Thyroid gland (tissue), 4 donors: ENCODE measurements around the gene ANGPTL3. TPM values are rescaled to one million over a fixed set of nuclear protein-coding genes. Genes with fewer than 3 reads are reported as not detected.
"Not testable (repeated sequence)": the region's sequence is repeated elsewhere in the genome, so short reads cannot be mapped to it uniquely, and the experiment has no call there.

Experiments
- DNase-seq, 2 donors: peaks; one replicate each; pipeline ENCODE4 v3.0.0-alpha.2; 2019
- H3K27ac ChIP-seq, 3 donors: fragments of 200-600 bp; sonication (generic); 1 replicate in 2 of 3; 2 replicates in 1 of 3; pipeline ENCODE4 v1.5.1; 2016 to 2019; ENCODE audit warnings: mild to moderate bottlenecking in 1 of 3, moderate library complexity in 1 of 3
- H3K27me3 ChIP-seq: fragments of 200-600 bp; sonication (generic); one replicate; pipeline ENCODE4 v1.5.1; 2019
- H3K36me3 ChIP-seq, 2 donors: fragments of 200-600 bp; sonication (generic); one replicate each; pipeline ENCODE4 v1.5.1; 2016 to 2019
- H3K4me1 ChIP-seq, 2 donors: fragments of 200-600 bp; sonication (generic); one replicate each; pipeline ENCODE4 v1.5.1; 2017 to 2019
- H3K4me3 ChIP-seq, 3 donors: fragments of 200-600 bp; sonication (generic); replicated peaks in 1 of 3; 1 replicate in 2 of 3; 2 replicates in 1 of 3; pipeline ENCODE4 v1.5.1; 2016; ENCODE audit warnings: mild to moderate bottlenecking in 1 of 3
- H3K9me3 ChIP-seq: fragments of 200-600 bp; sonication (generic); one replicate; pipeline ENCODE4 v1.5.1; 2017
- POLR2A ChIP-seq, 2 donors: fragments of 450-650 bp; IDR thresholded peaks; one replicate each; pipeline ENCODE4 v1.6.1; 2017; ENCODE audit warnings: antibody characterized with exemption in 2 of 2, mild to moderate bottlenecking in 2 of 2, moderate library complexity in 1 of 2
- WGBS, 2 donors: methylation state at CpG; one replicate each; pipeline ENCODE4 v1.1.5; 2017; 5-methylcytosine and 5-hydroxymethylcytosine counted together
- intact Hi-C: fragments of 100-400 bp; cut with DNase I; formaldehyde crosslinking; loops from one replicate; pipeline ENCODE4 v1.15.1; 2023
- total RNA-seq, 4 donors: library from RNA; depleted of rRNA; stranded (reverse); fragments of >200 nt; gene quantifications; one replicate each; pipeline ENCODE4 v1.2.3, GENCODE V29; 2016
- TF ChIP-seq, protein P1 (sequence below), 6 experiments: fragments of 200-600 bp in 3 of 6; fragments of 450-650 bp in 3 of 6; sonication (generic) in 3 of 6; IDR thresholded peaks; one replicate each; pipeline ENCODE4 v1.5.1; 2016 to 2019; ENCODE audit warnings: antibody characterized with exemption in 6 of 6, mild to moderate bottlenecking in 2 of 6, inconsistent platforms in 1 of 6, moderate library complexity in 1 of 6

Gene ANGPTL3, protein sequence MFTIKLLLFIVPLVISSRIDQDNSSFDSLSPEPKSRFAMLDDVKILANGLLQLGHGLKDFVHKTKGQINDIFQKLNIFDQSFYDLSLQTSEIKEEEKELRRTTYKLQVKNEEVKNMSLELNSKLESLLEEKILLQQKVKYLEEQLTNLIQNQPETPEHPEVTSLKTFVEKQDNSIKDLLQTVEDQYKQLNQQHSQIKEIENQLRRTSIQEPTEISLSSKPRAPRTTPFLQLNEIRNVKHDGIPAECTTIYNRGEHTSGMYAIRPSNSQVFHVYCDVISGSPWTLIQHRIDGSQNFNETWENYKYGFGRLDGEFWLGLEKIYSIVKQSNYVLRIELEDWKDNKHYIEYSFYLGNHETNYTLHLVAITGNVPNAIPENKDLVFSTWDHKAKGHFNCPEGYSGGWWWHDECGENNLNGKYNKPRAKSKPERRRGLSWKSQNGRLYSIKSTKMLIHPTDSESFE
- total RNA-seq: not detected

DNA sequence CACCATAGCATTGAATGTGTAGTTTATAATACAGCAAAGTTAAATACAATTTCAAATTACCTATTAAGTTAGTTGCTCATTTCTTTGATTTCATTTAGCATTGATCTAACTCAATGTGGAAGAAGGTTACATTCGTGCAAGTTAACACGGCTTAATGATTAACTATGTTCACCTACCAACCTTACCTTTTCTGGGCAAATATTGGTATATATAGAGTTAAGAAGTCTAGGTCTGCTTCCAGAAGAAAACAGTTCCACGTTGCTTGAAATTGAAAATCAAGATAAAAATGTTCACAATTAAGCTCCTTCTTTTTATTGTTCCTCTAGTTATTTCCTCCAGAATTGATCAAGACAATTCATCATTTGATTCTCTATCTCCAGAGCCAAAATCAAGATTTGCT, at the start of gene ANGPTL3:
Gene ANGPTL3 (plus strand): TSS at position 240 of the 400 bp plus-strand sequence. CDS start 47 bp downstream, at position 287.
- Histone ChIP-seq H3K4me3 (no peak within 1 kb of the TSS), H3K36me3 (no peaks in the 10 kb centered on the region), H3K27me3 (no peaks in the 10 kb centered on the region), H3K27ac (no peak within 1 kb of the TSS), H3K9me3 (no peaks in the 10 kb centered on the region), H3K4me1 (no peaks in the 10 kb centered on the region)
- DNase-seq: no peak
- WGBS, 2 donors: 91 to 92% methylated on average over 3 of the region's 3 CpGs
- intact Hi-C loops: no loop called here
- no peak for TF ChIP-seq POLR2A (IDR thresholded peaks at IDR 0.05)
- TF ChIP-seq, protein P1, sequence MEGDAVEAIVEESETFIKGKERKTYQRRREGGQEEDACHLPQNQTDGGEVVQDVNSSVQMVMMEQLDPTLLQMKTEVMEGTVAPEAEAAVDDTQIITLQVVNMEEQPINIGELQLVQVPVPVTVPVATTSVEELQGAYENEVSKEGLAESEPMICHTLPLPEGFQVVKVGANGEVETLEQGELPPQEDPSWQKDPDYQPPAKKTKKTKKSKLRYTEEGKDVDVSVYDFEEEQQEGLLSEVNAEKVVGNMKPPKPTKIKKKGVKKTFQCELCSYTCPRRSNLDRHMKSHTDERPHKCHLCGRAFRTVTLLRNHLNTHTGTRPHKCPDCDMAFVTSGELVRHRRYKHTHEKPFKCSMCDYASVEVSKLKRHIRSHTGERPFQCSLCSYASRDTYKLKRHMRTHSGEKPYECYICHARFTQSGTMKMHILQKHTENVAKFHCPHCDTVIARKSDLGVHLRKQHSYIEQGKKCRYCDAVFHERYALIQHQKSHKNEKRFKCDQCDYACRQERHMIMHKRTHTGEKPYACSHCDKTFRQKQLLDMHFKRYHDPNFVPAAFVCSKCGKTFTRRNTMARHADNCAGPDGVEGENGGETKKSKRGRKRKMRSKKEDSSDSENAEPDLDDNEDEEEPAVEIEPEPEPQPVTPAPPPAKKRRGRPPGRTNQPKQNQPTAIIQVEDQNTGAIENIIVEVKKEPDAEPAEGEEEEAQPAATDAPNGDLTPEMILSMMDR (IDR thresholded peaks at IDR 0.05): no peak

- Histone ChIP-seq H3K27ac (no peak overlapping the region), H3K36me3 (no peaks in the 10 kb centered on the region), H3K4me3 (no peak overlapping the region), H3K4me1 (no peaks in the 10 kb centered on the region), H3K27me3 (no peaks in the 10 kb centered on the region), H3K9me3 (no peaks in the 10 kb centered on the region)
- DNase-seq: no peak
- WGBS, 2 donors: 94 to 96% methylated on average over 2 of the region's 2 CpGs
- TF ChIP-seq, protein P1 (IDR thresholded peaks at IDR 0.05): no peak
- TF ChIP-seq POLR2A (IDR thresholded peaks at IDR 0.05): no peak
- intact Hi-C loops: no loop called here
These were observed 36.0 kb upstream of the ANGPTL3 start for GRCh38 chr1:62561306-62561705.

- WGBS, 2 donors: 91 to 93% methylated on average over 1 of the region's 1 CpG
- H3K4me1 ChIP-seq, H3K9me3 ChIP-seq, H3K27me3 ChIP-seq, H3K4me3 ChIP-seq, DNase-seq, intact Hi-C loops, H3K36me3 ChIP-seq, H3K27ac ChIP-seq: not testable (repeated sequence)
These were observed 30.1 kb upstream of the ANGPTL3 start for GRCh38 chr1:62567182-62567581.

DNA sequence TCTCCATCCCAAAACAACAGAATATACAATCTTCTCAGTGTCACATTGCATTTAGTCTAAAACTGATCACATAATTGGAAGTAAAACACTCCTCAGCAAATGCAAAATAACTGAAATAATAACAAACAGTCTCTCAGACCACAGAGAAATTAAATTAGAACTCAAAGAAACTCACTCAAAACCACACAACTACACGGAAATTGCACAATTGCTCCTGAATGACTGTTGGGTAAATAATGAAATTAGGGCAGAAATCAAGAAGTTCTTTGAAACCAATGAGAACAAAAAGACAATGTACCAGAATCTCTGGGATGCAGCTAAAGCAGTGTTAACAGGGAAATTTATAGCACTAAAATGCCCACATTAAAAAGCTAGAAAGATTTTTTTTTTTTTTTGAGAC, 29.4 kb upstream of the ANGPTL3 start:
- H3K27me3 ChIP-seq, H3K27ac ChIP-seq, intact Hi-C loops, H3K4me3 ChIP-seq, H3K36me3 ChIP-seq, H3K4me1 ChIP-seq, H3K9me3 ChIP-seq, DNase-seq: not testable (repeated sequence)
- WGBS, 2 donors: 86 to 87% methylated on average over 1 of the region's 1 CpG

DNA sequence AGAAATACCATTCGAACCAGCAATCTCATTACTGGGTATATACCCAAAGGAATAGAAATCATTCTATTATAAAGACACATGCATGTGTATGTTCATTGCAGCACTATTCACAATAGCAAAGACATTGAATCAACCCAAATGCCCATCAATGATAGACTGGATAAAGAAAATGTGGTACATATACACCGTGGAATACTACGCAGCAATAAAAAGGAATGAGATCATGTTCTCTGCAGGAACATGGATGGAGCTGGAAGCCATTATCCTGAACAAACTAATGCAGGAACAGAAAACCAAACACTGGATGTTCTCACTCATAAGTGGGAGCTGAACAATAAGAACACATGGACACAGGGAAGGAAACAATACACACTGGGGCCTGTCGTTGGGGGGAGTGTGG, 25.8 kb upstream of the ANGPTL3 start:
- H3K4me1 ChIP-seq, H3K4me3 ChIP-seq, H3K9me3 ChIP-seq, intact Hi-C loops, H3K27ac ChIP-seq, DNase-seq, H3K36me3 ChIP-seq, H3K27me3 ChIP-seq: not testable (repeated sequence)
- 96 to 97% methylated on average over 4 of the region's 4 CpGs for WGBS, 2 donors

DNA sequence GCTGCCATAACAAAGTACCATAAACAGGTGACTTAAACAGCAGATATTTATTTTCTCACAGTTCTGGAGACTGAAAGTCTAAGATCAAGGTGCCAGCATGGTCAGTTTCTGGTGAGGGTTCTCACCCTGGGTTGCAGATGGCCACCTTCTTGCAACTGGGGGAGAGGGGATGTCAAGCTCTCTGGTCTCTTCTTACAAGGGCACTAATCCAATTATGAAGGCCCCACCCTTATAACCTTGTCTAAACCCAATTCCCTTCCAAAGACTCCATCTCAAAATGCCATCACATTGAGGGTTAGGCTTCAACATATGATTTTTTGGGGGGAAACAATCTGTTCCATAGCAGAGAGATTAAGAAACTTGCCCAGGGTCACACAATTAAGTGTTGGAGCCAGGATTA, 24.8 kb upstream of the ANGPTL3 start:
- intact Hi-C loops: no loop called here
- peaks cover 0 to 4% of the 10 kb centered on the region in 2 donors for H3K36me3 ChIP-seq
- no peak for DNase-seq
- H3K9me3 ChIP-seq: no peaks in the 10 kb centered on the region
- H3K4me1 ChIP-seq: no peaks in the 10 kb centered on the region
- H3K4me3 ChIP-seq: no peak overlapping the region
- TF ChIP-seq, protein P1 (IDR thresholded peaks at IDR 0.05): no peak
- no peak for TF ChIP-seq POLR2A (IDR thresholded peaks at IDR 0.05)
- H3K27ac ChIP-seq: no peak overlapping the region
- no peaks in the 10 kb centered on the region for H3K27me3 ChIP-seq
